ENCODE results near the gene HOXB9. TPM values are rescaled to one million over a fixed set of nuclear protein-coding genes. Genes with fewer than 3 reads are reported as not detected.

HOXB9 gene
- total RNA-seq, 1 donor from 2014 or later = 0.20 TPM

GRCh38 chr17:48579760-48580554 lies 46.2 kb downstream of the HOXB9 start:
- TF ChIP-seq CTCF (IDR thresholded peaks at IDR 0.05) = no peak
- no peak for DNase-seq (ENCODE audit: low spot score)
- Mint-ChIP-seq H3K27ac (ENCODE audit: unreplicated experiment) (no peak overlapping the region), H3K4me1 (ENCODE audit: low read depth) (peaks cover 6% of the 10 kb centered on the region), H3K9me3 (ENCODE audit: low read depth) (no peaks in the 10 kb centered on the region), H3K27me3 (ENCODE audit: low read depth) (peaks cover 80% of the 10 kb centered on the region), H3K4me3 (ENCODE audit: unreplicated experiment) (no peak overlapping the region), H3K36me3 (ENCODE audit: low read depth) (peaks cover 4% of the 10 kb centered on the region)

GRCh38 chr17:48579471-48579759 lies 46.7 kb downstream of the HOXB9 start:
- no peak for DNase-seq (ENCODE audit: low spot score)
- Mint-ChIP-seq H3K4me3 (ENCODE audit: unreplicated experiment) (no peak overlapping the region), H3K4me1 (ENCODE audit: low read depth) (peaks cover 5% of the 10 kb centered on the region), H3K36me3 (ENCODE audit: low read depth) (peaks cover 4% of the 10 kb centered on the region), H3K27me3 (ENCODE audit: low read depth) (peaks cover 83% of the 10 kb centered on the region), H3K27ac (ENCODE audit: unreplicated experiment) (no peak overlapping the region), H3K9me3 (ENCODE audit: low read depth) (no peaks in the 10 kb centered on the region)
- TF ChIP-seq CTCF (IDR thresholded peaks at IDR 0.05) = no peak

GRCh38 chr17:48578616-48579470 lies 47.3 kb downstream of the HOXB9 start:
- Mint-ChIP-seq H3K4me1 (ENCODE audit: low read depth) (peaks cover 5% of the 10 kb centered on the region), H3K36me3 (ENCODE audit: low read depth) (peaks cover 4% of the 10 kb centered on the region), H3K27ac (ENCODE audit: unreplicated experiment) (no peak overlapping the region), H3K9me3 (ENCODE audit: low read depth) (no peaks in the 10 kb centered on the region), H3K27me3 (ENCODE audit: low read depth) (peaks cover 83% of the 10 kb centered on the region), H3K4me3 (ENCODE audit: unreplicated experiment) (no peak overlapping the region)
- no peak for TF ChIP-seq CTCF (IDR thresholded peaks at IDR 0.05)
- DNase-seq (ENCODE audit: low spot score) = no peak

- no peak for DNase-seq (ENCODE audit: low spot score)
- Mint-ChIP-seq H3K4me3 (ENCODE audit: unreplicated experiment) (no peak within 1 kb of the TSS), H3K4me1 (ENCODE audit: low read depth) (peaks cover 5% of the 10 kb centered on the region), H3K27ac (ENCODE audit: unreplicated experiment) (no peak within 1 kb of the TSS), H3K9me3 (ENCODE audit: low read depth) (no peaks in the 10 kb centered on the region), H3K27me3 (ENCODE audit: low read depth) (peaks cover 84% of the 10 kb centered on the region), H3K36me3 (ENCODE audit: low read depth) (peaks cover 4% of the 10 kb centered on the region)
- no peak for TF ChIP-seq CTCF (IDR thresholded peaks at IDR 0.05)
Measured at GRCh38 chr17:48577946-48578615, 48.1 kb downstream of the HOXB9 start, which contains the start of gene HOXB4. HOXB4 (minus strand) TSS chr17:48578350; CDS start chr17:48578319, 31 bp downstream.

- Mint-ChIP-seq H3K4me1 (ENCODE audit: low read depth) (peaks cover 3% of the 10 kb centered on the region), H3K27ac (ENCODE audit: unreplicated experiment) (no peak overlapping the region), H3K36me3 (ENCODE audit: low read depth) (peaks cover 4% of the 10 kb centered on the region), H3K27me3 (ENCODE audit: low read depth) (peaks cover 84% of the 10 kb centered on the region), H3K4me3 (ENCODE audit: unreplicated experiment) (no peak overlapping the region), H3K9me3 (ENCODE audit: low read depth) (no peaks in the 10 kb centered on the region)
- no peak for DNase-seq (ENCODE audit: low spot score)
- TF ChIP-seq CTCF (IDR thresholded peaks at IDR 0.05) = no peak
Measured at GRCh38 chr17:48577330-48577945, 48.7 kb downstream of the HOXB9 start.
